Measurements from ENCODE around the gene CACNA2D4.

DNA sequence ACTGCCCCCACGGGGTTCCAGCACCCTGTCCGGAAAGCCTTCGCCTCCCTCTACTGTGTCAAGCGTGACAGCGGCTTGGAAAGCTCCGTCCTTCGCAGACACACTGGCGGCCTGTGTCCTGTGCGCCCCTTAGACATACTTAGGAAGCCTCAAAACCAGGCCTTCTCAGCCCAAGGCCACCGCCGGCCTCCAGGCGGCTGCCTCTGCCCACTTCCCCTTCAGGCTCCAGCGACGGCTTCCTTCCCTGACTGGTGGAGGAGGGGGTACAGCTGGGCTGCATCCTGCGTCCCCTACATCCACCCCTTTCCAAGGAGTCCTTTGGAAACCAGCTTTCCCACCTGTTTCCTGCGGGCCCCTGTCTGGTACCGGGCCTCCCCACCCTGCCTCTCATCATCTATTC lies 2.5 kb upstream of the CACNA2D4 start:
- TF ChIP-seq, protein P1, sequence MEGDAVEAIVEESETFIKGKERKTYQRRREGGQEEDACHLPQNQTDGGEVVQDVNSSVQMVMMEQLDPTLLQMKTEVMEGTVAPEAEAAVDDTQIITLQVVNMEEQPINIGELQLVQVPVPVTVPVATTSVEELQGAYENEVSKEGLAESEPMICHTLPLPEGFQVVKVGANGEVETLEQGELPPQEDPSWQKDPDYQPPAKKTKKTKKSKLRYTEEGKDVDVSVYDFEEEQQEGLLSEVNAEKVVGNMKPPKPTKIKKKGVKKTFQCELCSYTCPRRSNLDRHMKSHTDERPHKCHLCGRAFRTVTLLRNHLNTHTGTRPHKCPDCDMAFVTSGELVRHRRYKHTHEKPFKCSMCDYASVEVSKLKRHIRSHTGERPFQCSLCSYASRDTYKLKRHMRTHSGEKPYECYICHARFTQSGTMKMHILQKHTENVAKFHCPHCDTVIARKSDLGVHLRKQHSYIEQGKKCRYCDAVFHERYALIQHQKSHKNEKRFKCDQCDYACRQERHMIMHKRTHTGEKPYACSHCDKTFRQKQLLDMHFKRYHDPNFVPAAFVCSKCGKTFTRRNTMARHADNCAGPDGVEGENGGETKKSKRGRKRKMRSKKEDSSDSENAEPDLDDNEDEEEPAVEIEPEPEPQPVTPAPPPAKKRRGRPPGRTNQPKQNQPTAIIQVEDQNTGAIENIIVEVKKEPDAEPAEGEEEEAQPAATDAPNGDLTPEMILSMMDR (IDR thresholded peaks at IDR 0.05), result no peak
- no peak for TF ChIP-seq POLR2A (IDR thresholded peaks at IDR 0.05)

Measured in heart left ventricle (tissue), 13 donors.